K562 (cell line): ENCODE results near the gene MUC16. TPM values are rescaled to one million over a fixed set of nuclear protein-coding genes. Genes with fewer than 3 reads are reported as not detected.

Source experiments
- FOSL1 ChIP-seq: fragments of 200-800 bp; sonication (Bioruptor generic); conservative IDR thresholded peaks from 2 replicates; pipeline ENCODE4 v1.6.1; 2016; ENCODE audit warnings: missing genetic modification characterization, missing compliant biosample characterization
- FOXK2 ChIP-seq, 2 experiments: fragments of 450-650 bp; IDR thresholded peaks in 1 of 2; conservative IDR thresholded peaks in 1 of 2; 2 replicates each; pipeline ENCODE4 v1.6.1; 2016; ENCODE audit warnings: low read depth in 2 of 2, mild to moderate bottlenecking in 1 of 2
- RAD21 ChIP-seq, 2 experiments: fragments of 250-450 bp in 1 of 2; fragments of 450-650 bp in 1 of 2; sonication (Bioruptor Pico) in 1 of 2; formaldehyde crosslinking in 1 of 2; IDR thresholded peaks in 1 of 2; conservative IDR thresholded peaks in 1 of 2; 2 replicates each; pipeline versions ENCODE4 v1.4.0 to v1.8.0; 2020 to 2022; ENCODE audit warnings: mild to moderate bottlenecking in 2 of 2, moderate library complexity in 1 of 2
- polyA plus RNA-seq, 8 experiments: library from polyadenylated mRNA; depleted of rRNA in 4 of 8; stranded (reverse) in 5 of 8; unstranded in 3 of 8; fragments of >200 nt; fragmentation: Nextera tagmentation in 2 of 8; fragmentation: Illumina TruSeq in 1 of 8; extraction: Ambion mirVana in 2 of 8; extraction: Trizol in 1 of 8; gene quantifications; 2 replicates each; pipeline versions ENCODE4 v1.2.1 to v1.2.3, GENCODE V29; 2011 to 2014; ENCODE audit warnings: inconsistent platforms in 1 of 8, missing spikeins in 1 of 8
- total RNA-seq, 7 experiments: library from RNA; depleted of rRNA in 6 of 7; stranded (reverse); fragments of >200 nt in 6 of 7; fragmentation: Illumina TruSeq in 2 of 7; extraction: Trizol in 2 of 7; gene quantifications; 2 replicates each; pipeline versions ENCODE4 v1.2.1 to v1.2.3, GENCODE V29; 2011 to 2021; ENCODE audit warnings: low replicate concordance in 1 of 7
- TF ChIP-seq, protein P1 (sequence below): sonication (generic); formaldehyde crosslinking; IDR thresholded peaks from 2 replicates; pipeline ENCODE4 v1.8.1; 2023; ENCODE audit warnings: missing genetic modification reagents, mild to moderate bottlenecking, borderline replicate concordance
- TF ChIP-seq, protein P2 (sequence below), 3 experiments: IDR thresholded peaks in 2 of 3; conservative IDR thresholded peaks in 1 of 3; 2 replicates each; pipeline ENCODE4 v1.5.1; 2011 to 2012; ENCODE audit warnings: low read length in 3 of 3, mild to moderate bottlenecking in 3 of 3, control low read depth in 2 of 3, improper control_type of control experiment in 1 of 3, inconsistent platforms in 1 of 3, low read depth in 1 of 3, mixed read lengths in 1 of 3, moderate library complexity in 1 of 3; ENCODE audit not compliant: insufficient read depth in 2 of 3

MUC16 gene
- total and polyA plus RNA-seq, 9 of the 15 experiments (the other 6 are each of a cell fraction or from before 2014, with no cell fraction given), result not detected

DNA sequence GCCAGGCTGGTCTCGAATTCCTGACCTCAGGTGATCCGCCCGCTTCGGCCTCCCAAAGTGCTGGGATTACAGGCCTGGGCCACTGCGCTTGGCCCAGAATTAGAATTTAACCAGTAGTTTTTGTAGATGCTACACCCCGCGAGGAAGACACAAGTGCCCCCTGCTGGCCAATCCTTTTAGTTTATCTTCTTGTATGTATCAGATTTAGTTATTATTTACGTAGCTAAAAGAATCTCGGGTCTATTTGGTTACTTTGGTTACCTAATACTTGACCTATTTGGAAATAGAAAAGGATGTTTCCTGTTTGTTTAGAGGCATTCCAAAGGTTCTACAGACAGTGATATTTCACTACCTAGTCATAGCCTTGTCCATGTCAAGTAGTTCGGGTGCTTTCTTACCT lies 22.0 kb downstream of the MUC16 start (continued):
- TF ChIP-seq, protein P1, sequence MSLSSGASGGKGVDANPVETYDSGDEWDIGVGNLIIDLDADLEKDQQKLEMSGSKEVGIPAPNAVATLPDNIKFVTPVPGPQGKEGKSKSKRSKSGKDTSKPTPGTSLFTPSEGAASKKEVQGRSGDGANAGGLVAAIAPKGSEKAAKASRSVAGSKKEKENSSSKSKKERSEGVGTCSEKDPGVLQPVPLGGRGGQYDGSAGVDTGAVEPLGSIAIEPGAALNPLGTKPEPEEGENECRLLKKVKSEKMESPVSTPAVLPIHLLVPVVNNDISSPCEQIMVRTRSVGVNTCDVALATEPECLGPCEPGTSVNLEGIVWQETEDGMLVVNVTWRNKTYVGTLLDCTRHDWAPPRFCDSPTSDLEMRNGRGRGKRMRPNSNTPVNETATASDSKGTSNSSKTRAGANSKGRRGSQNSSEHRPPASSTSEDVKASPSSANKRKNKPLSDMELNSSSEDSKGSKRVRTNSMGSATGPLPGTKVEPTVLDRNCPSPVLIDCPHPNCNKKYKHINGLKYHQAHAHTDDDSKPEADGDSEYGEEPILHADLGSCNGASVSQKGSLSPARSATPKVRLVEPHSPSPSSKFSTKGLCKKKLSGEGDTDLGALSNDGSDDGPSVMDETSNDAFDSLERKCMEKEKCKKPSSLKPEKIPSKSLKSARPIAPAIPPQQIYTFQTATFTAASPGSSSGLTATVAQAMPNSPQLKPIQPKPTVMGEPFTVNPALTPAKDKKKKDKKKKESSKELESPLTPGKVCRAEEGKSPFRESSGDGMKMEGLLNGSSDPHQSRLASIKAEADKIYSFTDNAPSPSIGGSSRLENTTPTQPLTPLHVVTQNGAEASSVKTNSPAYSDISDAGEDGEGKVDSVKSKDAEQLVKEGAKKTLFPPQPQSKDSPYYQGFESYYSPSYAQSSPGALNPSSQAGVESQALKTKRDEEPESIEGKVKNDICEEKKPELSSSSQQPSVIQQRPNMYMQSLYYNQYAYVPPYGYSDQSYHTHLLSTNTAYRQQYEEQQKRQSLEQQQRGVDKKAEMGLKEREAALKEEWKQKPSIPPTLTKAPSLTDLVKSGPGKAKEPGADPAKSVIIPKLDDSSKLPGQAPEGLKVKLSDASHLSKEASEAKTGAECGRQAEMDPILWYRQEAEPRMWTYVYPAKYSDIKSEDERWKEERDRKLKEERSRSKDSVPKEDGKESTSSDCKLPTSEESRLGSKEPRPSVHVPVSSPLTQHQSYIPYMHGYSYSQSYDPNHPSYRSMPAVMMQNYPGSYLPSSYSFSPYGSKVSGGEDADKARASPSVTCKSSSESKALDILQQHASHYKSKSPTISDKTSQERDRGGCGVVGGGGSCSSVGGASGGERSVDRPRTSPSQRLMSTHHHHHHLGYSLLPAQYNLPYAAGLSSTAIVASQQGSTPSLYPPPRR, result no peak
- TF ChIP-seq RAD21 (CRISPR knock-in tag; conservative IDR thresholded peaks at IDR 0.05 in 1 of 2, IDR thresholded peaks at IDR 0.05 in 1 of 2), result peak; percentile 23 to 55; a peak in 3 of 4 replicates
- no peak for TF ChIP-seq FOSL1 (tag)
- no peak for TF ChIP-seq FOXK2 (conservative IDR thresholded peaks at IDR 0.05 in 1 of 2, IDR thresholded peaks at IDR 0.05 in 1 of 2; ENCODE audit: low read depth in 2 of 2)
- TF ChIP-seq, protein P2, sequence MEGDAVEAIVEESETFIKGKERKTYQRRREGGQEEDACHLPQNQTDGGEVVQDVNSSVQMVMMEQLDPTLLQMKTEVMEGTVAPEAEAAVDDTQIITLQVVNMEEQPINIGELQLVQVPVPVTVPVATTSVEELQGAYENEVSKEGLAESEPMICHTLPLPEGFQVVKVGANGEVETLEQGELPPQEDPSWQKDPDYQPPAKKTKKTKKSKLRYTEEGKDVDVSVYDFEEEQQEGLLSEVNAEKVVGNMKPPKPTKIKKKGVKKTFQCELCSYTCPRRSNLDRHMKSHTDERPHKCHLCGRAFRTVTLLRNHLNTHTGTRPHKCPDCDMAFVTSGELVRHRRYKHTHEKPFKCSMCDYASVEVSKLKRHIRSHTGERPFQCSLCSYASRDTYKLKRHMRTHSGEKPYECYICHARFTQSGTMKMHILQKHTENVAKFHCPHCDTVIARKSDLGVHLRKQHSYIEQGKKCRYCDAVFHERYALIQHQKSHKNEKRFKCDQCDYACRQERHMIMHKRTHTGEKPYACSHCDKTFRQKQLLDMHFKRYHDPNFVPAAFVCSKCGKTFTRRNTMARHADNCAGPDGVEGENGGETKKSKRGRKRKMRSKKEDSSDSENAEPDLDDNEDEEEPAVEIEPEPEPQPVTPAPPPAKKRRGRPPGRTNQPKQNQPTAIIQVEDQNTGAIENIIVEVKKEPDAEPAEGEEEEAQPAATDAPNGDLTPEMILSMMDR (IDR thresholded peaks at IDR 0.05 in 2 of 3, conservative IDR thresholded peaks at IDR 0.05 in 1 of 3; ENCODE audit: insufficient read depth in 2 of 3, low read depth in 1 of 3, low read length in 3 of 3), result peak; percentile 25 to 49 (median 39); a peak in 4 of 6 replicates
